DND-41 (cell line): ENCODE data around the gene STX16.

Experiments used
- ATAC-seq: fragments of 200-7000 bp; cut with Tn5 transposase; 3 replicates; pipeline ENCODE4 v1.9.1; 2021; ENCODE audit warnings: low read depth; ENCODE audit not compliant: insufficient read depth
- DNase-seq: peaks from one replicate; pipeline ENCODE4 v3.0.0-alpha.2; 2020
- H2AFZ ChIP-seq: 2 replicates; pipeline ENCODE4 v1.6.0; 2012; ENCODE audit warnings: low read depth, low read length
- H3K27ac ChIP-seq: 2 replicates; pipeline ENCODE4 v1.5.1; 2012; ENCODE audit warnings: low read length, inconsistent platforms
- H3K27me3 ChIP-seq: fragments of 200-600 bp; sonication (generic); 2 replicates; pipeline ENCODE4 v1.6.0; 2012; ENCODE audit warnings: low read length, mild to moderate bottlenecking, inconsistent platforms; ENCODE audit not compliant: insufficient read depth, poor library complexity
- H3K36me3 ChIP-seq: 2 replicates; pipeline ENCODE4 v1.5.1; 2012; ENCODE audit warnings: low read length, inconsistent platforms; ENCODE audit not compliant: insufficient read depth
- H3K4me1 ChIP-seq: 2 replicates; pipeline ENCODE4 v1.5.1; 2012; ENCODE audit warnings: mild to moderate bottlenecking, low read length; ENCODE audit not compliant: insufficient read depth
- H3K4me2 ChIP-seq: 2 replicates; pipeline ENCODE4 v1.6.0; 2012; ENCODE audit warnings: mild to moderate bottlenecking, moderate library complexity, low read length, inconsistent platforms; ENCODE audit not compliant: insufficient read depth
- H3K4me3 ChIP-seq, 2 experiments: fragments of 200-600 bp in 1 of 2; shearing (Covaris generic) in 1 of 2; 2 replicates each; pipeline ENCODE4 v1.5.1; 2012 to 2016; ENCODE audit warnings: inconsistent platforms in 2 of 2, low read length in 2 of 2, mild to moderate bottlenecking in 2 of 2, low read depth in 1 of 2, moderate library complexity in 1 of 2
- H3K79me2 ChIP-seq: 2 replicates; pipeline ENCODE4 v1.6.0; 2012; ENCODE audit warnings: low read length, inconsistent platforms; ENCODE audit not compliant: insufficient read depth
- H3K9ac ChIP-seq: 2 replicates; pipeline ENCODE4 v1.6.0; 2012; ENCODE audit warnings: low read depth, mild to moderate bottlenecking, inconsistent platforms, low read length, moderate library complexity
- H3K9me3 ChIP-seq: 2 replicates; pipeline ENCODE4 v1.5.1; 2012; ENCODE audit warnings: low read length, moderate library complexity, mild to moderate bottlenecking, inconsistent platforms; ENCODE audit not compliant: insufficient read depth, severe bottlenecking
- H4K20me1 ChIP-seq: 2 replicates; pipeline ENCODE4 v1.6.0; 2012; ENCODE audit warnings: low read length; ENCODE audit not compliant: insufficient read depth
- EZH2 ChIP-seq: IDR thresholded peaks from 3 replicates; pipeline ENCODE4 v1.6.1; 2012; ENCODE audit warnings: borderline replicate concordance, low read depth, mild to moderate bottlenecking, moderate library complexity, low read length, inconsistent platforms; ENCODE audit not compliant: severe bottlenecking
- TF ChIP-seq, protein P1 (sequence below): IDR thresholded peaks from 2 replicates; pipeline ENCODE4 v1.5.1; 2012; ENCODE audit warnings: borderline replicate concordance, low read length, moderate library complexity, mild to moderate bottlenecking; ENCODE audit not compliant: poor library complexity, severe bottlenecking; ENCODE audit errors: extremely low read depth

The STX16 gene

GRCh38 chr20:58675146-58675584, 24.1 kb downstream of the STX16 start:
- H3K4me3 ChIP-seq, result no peak overlapping the region
- peaks cover 3% of the 10 kb centered on the region; the same call in 1 of the 2 replicates for H4K20me1 ChIP-seq
- peaks cover 85% of the 10 kb centered on the region for H3K36me3 ChIP-seq
- DNase-seq, result no peak
- H3K4me1 ChIP-seq, result no peaks in the 10 kb centered on the region
- H2AFZ ChIP-seq, result no peak overlapping the region
- peaks cover 2% of the 10 kb centered on the region; the same call in 1 of the 2 replicates for H3K79me2 ChIP-seq
- no peaks in the 10 kb centered on the region for H3K9me3 ChIP-seq
- ATAC-seq, result no peak
- no peak overlapping the region for H3K4me2 ChIP-seq
- H3K27ac ChIP-seq, result no peak overlapping the region
- TF ChIP-seq, protein P1, sequence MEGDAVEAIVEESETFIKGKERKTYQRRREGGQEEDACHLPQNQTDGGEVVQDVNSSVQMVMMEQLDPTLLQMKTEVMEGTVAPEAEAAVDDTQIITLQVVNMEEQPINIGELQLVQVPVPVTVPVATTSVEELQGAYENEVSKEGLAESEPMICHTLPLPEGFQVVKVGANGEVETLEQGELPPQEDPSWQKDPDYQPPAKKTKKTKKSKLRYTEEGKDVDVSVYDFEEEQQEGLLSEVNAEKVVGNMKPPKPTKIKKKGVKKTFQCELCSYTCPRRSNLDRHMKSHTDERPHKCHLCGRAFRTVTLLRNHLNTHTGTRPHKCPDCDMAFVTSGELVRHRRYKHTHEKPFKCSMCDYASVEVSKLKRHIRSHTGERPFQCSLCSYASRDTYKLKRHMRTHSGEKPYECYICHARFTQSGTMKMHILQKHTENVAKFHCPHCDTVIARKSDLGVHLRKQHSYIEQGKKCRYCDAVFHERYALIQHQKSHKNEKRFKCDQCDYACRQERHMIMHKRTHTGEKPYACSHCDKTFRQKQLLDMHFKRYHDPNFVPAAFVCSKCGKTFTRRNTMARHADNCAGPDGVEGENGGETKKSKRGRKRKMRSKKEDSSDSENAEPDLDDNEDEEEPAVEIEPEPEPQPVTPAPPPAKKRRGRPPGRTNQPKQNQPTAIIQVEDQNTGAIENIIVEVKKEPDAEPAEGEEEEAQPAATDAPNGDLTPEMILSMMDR, result no peak
- no peak for TF ChIP-seq EZH2
- H3K9ac ChIP-seq, result no peak overlapping the region
- no peaks in the 10 kb centered on the region for H3K27me3 ChIP-seq

DNA sequence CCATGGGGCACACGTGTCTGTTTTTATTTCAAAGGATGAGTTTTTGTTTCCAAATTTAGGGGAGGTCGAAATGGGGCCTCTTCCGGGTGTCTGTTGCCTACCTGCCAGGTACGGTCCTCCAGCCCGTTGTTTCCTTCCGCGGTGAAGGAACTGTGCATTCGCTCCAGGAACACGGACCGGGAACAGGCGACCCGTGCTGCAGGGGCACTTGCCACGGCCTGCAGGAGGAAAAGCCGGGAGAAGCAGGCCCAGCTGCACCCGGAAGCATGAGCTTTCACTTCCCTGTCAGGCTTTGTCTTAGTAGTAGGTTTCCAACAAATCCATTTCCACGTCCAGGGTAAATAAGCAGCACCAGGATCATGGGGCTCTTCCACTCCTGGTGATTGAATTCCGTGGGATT, 24.6 kb downstream of the STX16 start:
- H3K9ac ChIP-seq, result no peak overlapping the region
- no peak for TF ChIP-seq EZH2
- TF ChIP-seq, protein P1, result no peak
- no peak overlapping the region for H3K4me3 ChIP-seq
- no peaks in the 10 kb centered on the region for H3K79me2 ChIP-seq
- peaks cover 85% of the 10 kb centered on the region for H3K36me3 ChIP-seq
- H3K9me3 ChIP-seq, result no peaks in the 10 kb centered on the region
- ATAC-seq (no peak), DNase-seq (no peak)
- no peak overlapping the region for H3K27ac ChIP-seq
- no peaks in the 10 kb centered on the region for H3K27me3 ChIP-seq
- H3K4me2 ChIP-seq, result no peak overlapping the region
- no peak overlapping the region for H2AFZ ChIP-seq
- no peaks in the 10 kb centered on the region for H3K4me1 ChIP-seq
- H4K20me1 ChIP-seq, result peaks cover 3% of the 10 kb centered on the region; the same call in 1 of the 2 replicates

DNA sequence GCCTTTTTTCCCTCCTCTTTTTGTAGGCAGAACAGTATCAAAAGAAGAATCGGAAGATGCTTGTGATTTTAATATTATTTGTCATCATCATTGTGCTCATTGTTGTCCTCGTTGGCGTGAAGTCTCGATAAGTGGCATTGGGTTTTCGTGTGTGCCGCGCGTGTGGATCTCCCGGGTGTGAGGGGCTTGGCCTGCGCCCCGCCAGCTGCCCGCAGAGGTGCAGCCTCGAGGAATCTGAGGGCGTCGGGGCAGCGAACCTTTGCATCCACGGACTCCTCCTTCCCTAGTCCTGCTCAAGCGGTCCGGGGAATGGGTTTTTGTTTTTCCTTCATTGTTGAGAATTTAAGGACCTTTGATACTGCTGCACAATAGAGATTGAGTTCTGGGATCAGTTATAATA, 25.1 kb downstream of the STX16 start:
- H3K27me3 ChIP-seq, result no peaks in the 10 kb centered on the region
- H3K4me3 ChIP-seq, result no peak overlapping the region
- no peak overlapping the region for H3K27ac ChIP-seq
- H3K4me2 ChIP-seq, result no peak overlapping the region
- peaks cover 83% of the 10 kb centered on the region for H3K36me3 ChIP-seq
- H4K20me1 ChIP-seq, result peaks cover 3% of the 10 kb centered on the region; the same call in 1 of the 2 replicates
- no peaks in the 10 kb centered on the region for H3K9me3 ChIP-seq
- no peaks in the 10 kb centered on the region for H3K79me2 ChIP-seq
- DNase-seq (no peak), ATAC-seq (no peak)
- H2AFZ ChIP-seq, result no peak overlapping the region
- TF ChIP-seq EZH2, result no peak
- TF ChIP-seq, protein P1, result no peak
- no peak overlapping the region for H3K9ac ChIP-seq
- H3K4me1 ChIP-seq, result no peaks in the 10 kb centered on the region
